Heart left ventricle (tissue), 13 donors: ENCODE results near the gene PGAM2.

Experiments
- CTCF ChIP-seq, 12 donors: fragments of 200-600 bp; sonication (generic) in 4 of 12; IDR thresholded peaks; one replicate each; pipeline versions ENCODE4 v1.5.0 to v1.8.0; 2018 to 2022; ENCODE audit warnings: antibody characterized with exemption in 12 of 12, mild to moderate bottlenecking in 5 of 12
- POLR2A ChIP-seq, 2 donors: fragments of 450-650 bp; IDR thresholded peaks; one replicate each; pipeline ENCODE4 v1.6.1; 2017; ENCODE audit warnings: antibody characterized with exemption in 2 of 2, mild to moderate bottlenecking in 2 of 2, moderate library complexity in 2 of 2
- donor health status: ischemic (EF 13 %, LVEDD 7.1; RV severe dilation, severe dysfunction).
- donor health status: DM: no; HTN: yes; CAD: no.
- donor health status: DM: no; HTN: no; CAD: no.
- donor health status: ischemic (EF 25% LVEDD 6.9; RV normal size, moderate dysfunction).
- donor health status: ischemic (EF 25% LVEDD 5.7; RV mildly dilated, moderate dysfunction).
- donor health status: ischemic (EF 35%, LVEDD 5.7; RV mildly dilated, moderate dysfunction).
- donor health status: nonischemic (EF 11% LVEDD 7.7; RV severe dilation, severe dysfunction).
- donor health status: DM: yes; HTN: yes; CAD: no.
- donor health status: PGD.
- donor health status: ischemic (EF 29% LVEDD 5.4; RV normal size, mild dysfunction).
- donor health status: nonischemic (EF 23%, LVEDD 6.1; RV moderate dilation, normal function).

- TF ChIP-seq POLR2A (IDR thresholded peaks at IDR 0.05) (no peak), CTCF (IDR thresholded peaks at IDR 0.05) (no peak)
Measured at GRCh38 chr7:44103923-44104859, 38.8 kb upstream of the PGAM2 start, which contains the start of gene AEBP1.
